ENCODE measurements around the gene PPP4C.

DNA sequence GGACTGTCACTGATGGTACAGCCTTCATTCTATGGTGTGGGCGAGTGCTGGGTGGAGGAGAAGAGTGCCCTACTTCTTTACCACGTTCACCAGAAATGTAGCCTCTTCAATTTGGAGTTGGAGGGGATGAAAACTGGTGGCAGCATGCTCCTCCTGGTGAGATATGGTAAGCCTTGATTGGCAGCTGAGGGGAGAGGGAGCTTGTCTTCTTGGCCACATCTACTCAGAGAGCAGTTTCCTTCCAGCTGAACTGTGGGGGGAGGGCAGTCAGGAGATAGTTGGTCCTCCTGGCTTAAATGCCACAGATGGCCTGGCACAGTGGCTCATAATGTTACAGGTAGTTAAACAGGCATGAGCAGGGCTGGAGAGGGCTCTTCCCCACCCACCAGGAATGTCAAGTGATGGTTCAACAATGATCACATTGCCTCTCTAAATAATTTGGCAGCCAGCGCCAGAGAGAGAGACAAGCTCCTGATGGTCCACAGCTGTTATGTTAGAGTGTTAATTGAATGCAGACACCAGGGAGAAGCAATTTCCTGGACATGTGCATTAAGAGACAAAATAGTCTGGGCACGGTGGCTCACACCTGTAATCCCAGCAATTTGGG lies 56.2 kb downstream of the PPP4C start:
- TF ChIP-seq, protein P1, sequence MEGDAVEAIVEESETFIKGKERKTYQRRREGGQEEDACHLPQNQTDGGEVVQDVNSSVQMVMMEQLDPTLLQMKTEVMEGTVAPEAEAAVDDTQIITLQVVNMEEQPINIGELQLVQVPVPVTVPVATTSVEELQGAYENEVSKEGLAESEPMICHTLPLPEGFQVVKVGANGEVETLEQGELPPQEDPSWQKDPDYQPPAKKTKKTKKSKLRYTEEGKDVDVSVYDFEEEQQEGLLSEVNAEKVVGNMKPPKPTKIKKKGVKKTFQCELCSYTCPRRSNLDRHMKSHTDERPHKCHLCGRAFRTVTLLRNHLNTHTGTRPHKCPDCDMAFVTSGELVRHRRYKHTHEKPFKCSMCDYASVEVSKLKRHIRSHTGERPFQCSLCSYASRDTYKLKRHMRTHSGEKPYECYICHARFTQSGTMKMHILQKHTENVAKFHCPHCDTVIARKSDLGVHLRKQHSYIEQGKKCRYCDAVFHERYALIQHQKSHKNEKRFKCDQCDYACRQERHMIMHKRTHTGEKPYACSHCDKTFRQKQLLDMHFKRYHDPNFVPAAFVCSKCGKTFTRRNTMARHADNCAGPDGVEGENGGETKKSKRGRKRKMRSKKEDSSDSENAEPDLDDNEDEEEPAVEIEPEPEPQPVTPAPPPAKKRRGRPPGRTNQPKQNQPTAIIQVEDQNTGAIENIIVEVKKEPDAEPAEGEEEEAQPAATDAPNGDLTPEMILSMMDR (IDR thresholded peaks at IDR 0.05), result no peak
- no peak for TF ChIP-seq POLR2A (IDR thresholded peaks at IDR 0.05)
